Omental fat pad (tissue), 4 donors: ENCODE data around the gene ACTN2. TPM values are rescaled to one million over a fixed set of nuclear protein-coding genes. Genes with fewer than 3 reads are reported as not detected.

Experiments used
- ATAC-seq: fragments of 150-250 bp; one replicate; pipeline ENCODE4 v1.9.1; 2016; ENCODE audit warnings: mild to moderate bottlenecking, moderate library complexity; ENCODE audit not compliant: low FRiP score
- DNase-seq: peaks from one replicate; pipeline ENCODE4 v3.0.0-alpha.2; 2019; ENCODE audit warnings: low spot score
- total RNA-seq, 4 donors: library from RNA; depleted of rRNA; stranded (reverse); fragments of >200 nt; gene quantifications; one replicate each; pipeline ENCODE4 v1.1.0, GENCODE V29; 2016
- TF ChIP-seq, protein P1 (sequence below), 3 donors: fragments of 450-650 bp; IDR thresholded peaks; one replicate each; pipeline ENCODE4 v1.5.1; 2016 to 2017; ENCODE audit warnings: antibody characterized with exemption in 3 of 3, mild to moderate bottlenecking in 3 of 3, moderate library complexity in 2 of 3

ACTN2 gene
- total RNA-seq, 4 donors from 2014 or later: 0.79 to 5.3 (median 1.8) TPM

DNA sequence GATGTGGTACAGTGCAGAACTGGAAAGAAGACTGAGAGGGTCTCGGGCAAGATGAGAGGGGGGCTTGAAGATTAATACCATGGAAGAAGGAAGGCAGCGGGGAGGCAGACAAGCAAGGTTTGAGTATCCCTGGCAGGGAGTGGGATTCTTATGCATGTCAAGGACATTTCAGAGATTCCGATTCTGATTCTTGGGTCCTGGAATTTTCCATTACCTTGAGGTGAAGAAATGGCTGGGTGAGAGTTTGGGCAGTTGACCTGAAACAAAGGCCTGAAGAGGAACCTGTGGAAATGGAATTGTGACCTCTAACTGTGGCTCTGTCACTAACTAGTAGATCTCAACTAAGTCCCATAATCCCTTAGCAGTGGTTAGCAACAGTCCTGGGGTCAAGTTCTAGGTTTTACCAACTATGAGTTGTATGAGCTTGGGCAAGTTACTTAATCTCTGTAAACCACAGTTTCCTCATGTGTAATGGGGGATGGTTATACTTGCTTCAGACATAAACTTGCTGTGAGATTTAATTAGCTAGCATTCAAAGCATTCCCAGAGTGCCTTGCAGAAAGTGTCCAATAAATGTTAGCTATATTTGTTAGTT, 8.6 kb upstream of the ACTN2 start:
- ATAC-seq (no peak), DNase-seq (no peak)
- TF ChIP-seq, protein P1, sequence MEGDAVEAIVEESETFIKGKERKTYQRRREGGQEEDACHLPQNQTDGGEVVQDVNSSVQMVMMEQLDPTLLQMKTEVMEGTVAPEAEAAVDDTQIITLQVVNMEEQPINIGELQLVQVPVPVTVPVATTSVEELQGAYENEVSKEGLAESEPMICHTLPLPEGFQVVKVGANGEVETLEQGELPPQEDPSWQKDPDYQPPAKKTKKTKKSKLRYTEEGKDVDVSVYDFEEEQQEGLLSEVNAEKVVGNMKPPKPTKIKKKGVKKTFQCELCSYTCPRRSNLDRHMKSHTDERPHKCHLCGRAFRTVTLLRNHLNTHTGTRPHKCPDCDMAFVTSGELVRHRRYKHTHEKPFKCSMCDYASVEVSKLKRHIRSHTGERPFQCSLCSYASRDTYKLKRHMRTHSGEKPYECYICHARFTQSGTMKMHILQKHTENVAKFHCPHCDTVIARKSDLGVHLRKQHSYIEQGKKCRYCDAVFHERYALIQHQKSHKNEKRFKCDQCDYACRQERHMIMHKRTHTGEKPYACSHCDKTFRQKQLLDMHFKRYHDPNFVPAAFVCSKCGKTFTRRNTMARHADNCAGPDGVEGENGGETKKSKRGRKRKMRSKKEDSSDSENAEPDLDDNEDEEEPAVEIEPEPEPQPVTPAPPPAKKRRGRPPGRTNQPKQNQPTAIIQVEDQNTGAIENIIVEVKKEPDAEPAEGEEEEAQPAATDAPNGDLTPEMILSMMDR (IDR thresholded peaks at IDR 0.05): no peak

DNA sequence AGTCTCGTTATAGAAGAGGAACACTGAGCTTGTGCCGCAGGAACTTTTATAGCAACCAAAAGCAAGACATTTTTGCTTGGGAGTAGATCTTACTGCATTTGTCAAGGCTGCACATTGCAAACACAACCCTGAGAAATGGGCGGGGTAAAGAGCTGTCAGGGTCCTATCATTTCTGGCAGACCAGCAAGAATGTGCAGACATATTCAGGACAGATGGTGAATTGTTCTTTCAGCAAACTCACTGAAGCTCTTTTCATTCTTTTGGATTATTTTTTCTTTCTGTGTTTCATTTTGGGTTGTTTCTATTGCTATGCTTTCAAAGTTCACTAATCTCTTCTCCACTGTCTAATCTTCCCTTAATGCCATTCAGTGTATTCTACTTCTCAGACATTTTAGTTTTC, 5.1 kb upstream of the ACTN2 start:
- TF ChIP-seq, protein P1 (IDR thresholded peaks at IDR 0.05): no peak
- DNase-seq (no peak), ATAC-seq (no peak)

DNA sequence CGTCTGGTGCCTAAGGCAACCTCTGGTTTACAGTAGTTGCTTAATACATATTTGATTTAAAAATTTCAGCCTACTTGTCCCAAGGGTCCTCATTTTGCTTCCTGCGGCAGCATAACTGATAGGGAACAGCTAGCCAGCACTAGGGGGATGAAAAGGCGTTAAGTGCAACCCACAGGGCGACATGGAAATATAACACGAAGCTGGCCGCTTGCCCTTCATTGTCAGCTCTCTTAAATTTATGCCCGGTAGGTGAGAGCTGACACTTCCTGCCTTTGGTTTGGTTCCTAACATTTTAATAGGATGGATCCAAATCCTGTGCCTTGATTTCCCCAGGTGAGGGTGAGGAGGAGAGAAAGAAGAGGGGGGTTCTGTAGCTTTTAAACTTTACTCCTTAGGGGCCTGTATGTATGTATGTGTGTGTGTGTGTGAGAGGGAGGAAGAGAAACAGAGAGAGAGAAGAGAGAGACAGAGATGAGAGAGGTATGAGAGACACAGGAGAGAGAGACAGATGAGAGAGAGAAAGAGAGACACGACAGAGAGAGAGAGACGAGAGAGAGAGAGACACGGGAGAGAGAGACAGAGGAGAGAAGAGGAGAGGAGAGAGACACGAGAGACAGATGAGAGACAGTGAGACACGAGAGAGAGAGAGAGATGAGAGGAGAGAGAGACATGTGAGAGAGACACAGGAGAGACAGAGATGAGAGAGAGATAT, 938 bp upstream of the ACTN2 start:
- TF ChIP-seq, protein P1 (IDR thresholded peaks at IDR 0.05): no peak
- no peak for DNase-seq
- no peak for ATAC-seq

DNA sequence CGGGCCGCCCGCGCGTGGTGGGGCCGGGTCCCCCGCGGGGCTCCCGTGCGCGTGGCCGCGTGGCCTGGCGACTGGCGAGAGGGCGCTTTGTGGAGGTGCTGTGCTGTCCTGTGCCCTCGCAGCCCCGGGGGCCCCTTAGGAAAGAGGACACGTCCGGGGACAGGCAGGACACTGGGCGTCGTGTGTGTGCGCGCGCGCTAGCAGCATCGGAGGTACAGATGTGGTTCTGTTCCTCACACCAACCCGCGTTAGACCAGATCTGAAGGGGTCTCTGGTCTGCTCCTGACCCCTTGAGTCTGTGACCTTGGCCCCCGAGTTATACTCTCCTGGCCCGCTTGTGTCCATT, 489 bp downstream of the ACTN2 start:
- DNase-seq: no peak
- peak; percentile 36 for ATAC-seq
- TF ChIP-seq, protein P1 (IDR thresholded peaks at IDR 0.05): no peak

DNA sequence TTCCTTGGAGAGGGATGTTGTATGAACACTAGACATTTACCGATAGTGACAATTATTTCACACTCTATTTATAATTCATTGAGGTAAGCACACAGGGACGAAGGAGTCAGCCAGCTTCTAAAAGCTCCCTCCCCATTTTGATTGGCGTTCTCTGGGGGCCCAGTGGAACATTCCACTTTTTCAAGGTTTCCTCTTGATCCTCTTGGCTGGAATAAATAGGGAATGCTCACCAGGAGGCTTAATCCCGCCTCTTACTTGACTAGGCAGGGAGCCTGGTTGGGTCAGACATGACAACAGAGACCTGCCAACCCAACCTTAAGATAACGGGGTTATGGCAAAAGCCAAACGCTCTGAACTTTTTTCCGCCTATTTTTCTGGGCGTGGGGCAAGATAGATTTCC, 974 bp downstream of the ACTN2 start:
- DNase-seq (no peak), ATAC-seq (no peak)
- TF ChIP-seq, protein P1 (IDR thresholded peaks at IDR 0.05): no peak

DNA sequence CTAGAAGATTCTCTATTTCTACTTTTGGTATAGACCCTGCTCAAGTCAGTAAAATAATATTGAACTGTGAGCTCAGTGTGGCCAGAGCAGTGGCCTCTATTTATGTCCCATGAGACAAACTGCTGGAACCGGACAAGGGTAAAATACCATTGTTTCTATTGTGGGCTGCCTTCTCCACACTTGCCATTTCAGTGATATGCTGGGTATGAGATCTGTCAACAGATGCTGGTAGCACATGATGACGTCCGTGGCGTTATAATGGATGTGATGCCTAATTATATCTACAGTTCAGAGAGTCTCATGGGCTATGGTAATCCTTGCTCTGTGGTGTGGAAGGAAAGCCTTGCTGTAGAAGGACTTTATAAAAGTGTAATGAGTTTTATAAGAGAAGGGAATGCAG, 2.4 kb downstream of the ACTN2 start:
- ATAC-seq: no peak
- DNase-seq: no peak
- TF ChIP-seq, protein P1 (IDR thresholded peaks at IDR 0.05): no peak
